ENCODE data around the gene LIPG.

Gene LIPG

DNA sequence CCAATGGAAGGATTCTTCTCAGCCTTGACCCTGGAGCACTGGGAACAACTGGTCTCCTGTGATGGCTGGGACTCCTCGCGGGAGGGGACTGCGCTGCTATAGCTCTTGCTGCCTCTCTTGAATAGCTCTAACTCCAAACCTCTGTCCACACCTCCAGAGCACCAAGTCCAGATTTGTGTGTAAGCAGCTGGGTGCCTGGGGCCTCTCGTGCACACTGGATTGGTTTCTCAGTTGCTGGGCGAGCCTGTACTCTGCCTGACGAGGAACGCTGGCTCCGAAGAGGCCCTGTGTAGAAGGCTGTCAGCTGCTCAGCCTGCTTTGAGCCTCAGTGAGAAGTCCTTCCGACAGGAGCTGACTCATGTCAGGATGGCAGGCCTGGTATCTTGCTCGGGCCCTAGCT is 28.8 kb downstream of the LIPG start:
- H3K36me3 ChIP-seq (ENCODE audit: insufficient read depth, low read length): no peaks in the 10 kb centered on the region

DNA sequence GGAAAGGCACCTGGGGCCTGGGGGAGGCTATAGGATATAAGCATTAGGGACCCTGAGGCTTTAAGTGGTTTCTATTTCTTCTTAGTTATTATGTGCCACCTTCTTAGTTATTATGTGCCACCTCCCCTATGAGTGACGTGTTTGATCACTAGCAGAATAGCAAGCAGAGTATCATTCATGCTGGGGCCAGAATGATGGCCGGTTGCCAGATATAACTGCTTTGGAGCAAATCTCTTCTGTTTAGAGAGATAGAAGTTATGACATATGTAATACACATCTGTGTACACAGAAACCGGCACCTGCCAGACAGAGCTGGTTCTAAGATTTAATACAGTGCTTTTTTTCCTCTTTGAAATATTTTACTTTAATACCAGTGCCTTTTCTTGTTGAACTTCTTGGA is 29.4 kb downstream of the LIPG start:
- Histone ChIP-seq H3K4me2 (ENCODE audit: low read depth, low read length, poor library complexity, severe bottlenecking) (no peak overlapping the region), H3F3A (ENCODE audit: low read depth) (no peaks in the 10 kb centered on the region), H3K9me3 (ENCODE audit: insufficient read depth, low read depth, low read length) (no peaks in the 10 kb centered on the region), H3K36me3 (ENCODE audit: insufficient read depth, low read length) (no peaks in the 10 kb centered on the region), H3K9ac (ENCODE audit: low read depth, low read length, poor library complexity, severe bottlenecking) (no peak overlapping the region), H4K20me1 (ENCODE audit: insufficient read depth, low read length, poor library complexity, severe bottlenecking) (no peaks in the 10 kb centered on the region), H3K27me3 (ENCODE audit: insufficient read depth, low read length, poor library complexity, severe bottlenecking) (no peaks in the 10 kb centered on the region), H3K9me2 (replicated peaks; ENCODE audit: low read depth, low read length) (no peaks in the 10 kb centered on the region), H3K4me3 (ENCODE audit: low read length, poor library complexity, severe bottlenecking) (no peak overlapping the region), H2AFZ (ENCODE audit: low read length) (no peak overlapping the region), H3K79me2 (ENCODE audit: insufficient read depth, low read length) (no peaks in the 10 kb centered on the region), H3K4me1 (ENCODE audit: insufficient read depth, low read length, poor library complexity, severe bottlenecking) (no peaks in the 10 kb centered on the region)
- TF ChIP-seq, protein P1, sequence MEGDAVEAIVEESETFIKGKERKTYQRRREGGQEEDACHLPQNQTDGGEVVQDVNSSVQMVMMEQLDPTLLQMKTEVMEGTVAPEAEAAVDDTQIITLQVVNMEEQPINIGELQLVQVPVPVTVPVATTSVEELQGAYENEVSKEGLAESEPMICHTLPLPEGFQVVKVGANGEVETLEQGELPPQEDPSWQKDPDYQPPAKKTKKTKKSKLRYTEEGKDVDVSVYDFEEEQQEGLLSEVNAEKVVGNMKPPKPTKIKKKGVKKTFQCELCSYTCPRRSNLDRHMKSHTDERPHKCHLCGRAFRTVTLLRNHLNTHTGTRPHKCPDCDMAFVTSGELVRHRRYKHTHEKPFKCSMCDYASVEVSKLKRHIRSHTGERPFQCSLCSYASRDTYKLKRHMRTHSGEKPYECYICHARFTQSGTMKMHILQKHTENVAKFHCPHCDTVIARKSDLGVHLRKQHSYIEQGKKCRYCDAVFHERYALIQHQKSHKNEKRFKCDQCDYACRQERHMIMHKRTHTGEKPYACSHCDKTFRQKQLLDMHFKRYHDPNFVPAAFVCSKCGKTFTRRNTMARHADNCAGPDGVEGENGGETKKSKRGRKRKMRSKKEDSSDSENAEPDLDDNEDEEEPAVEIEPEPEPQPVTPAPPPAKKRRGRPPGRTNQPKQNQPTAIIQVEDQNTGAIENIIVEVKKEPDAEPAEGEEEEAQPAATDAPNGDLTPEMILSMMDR (conservative IDR thresholded peaks at IDR 0.05; ENCODE audit: low read length): no peak
- TF ChIP-seq EZH2phosphoT487 (IDR thresholded peaks at IDR 0.05; ENCODE audit: borderline replicate concordance): no peak

More for the DNA sequence above, 28.8 kb downstream of the LIPG start:
- no peak overlapping the region for H3K4me3 ChIP-seq (ENCODE audit: low read length, poor library complexity, severe bottlenecking)
- no peaks in the 10 kb centered on the region for H3K9me2 ChIP-seq (replicated peaks; ENCODE audit: low read depth, low read length)
- no peaks in the 10 kb centered on the region for H3K79me2 ChIP-seq (ENCODE audit: insufficient read depth, low read length)
- H3K9me3 ChIP-seq (ENCODE audit: insufficient read depth, low read depth, low read length): no peaks in the 10 kb centered on the region
- H3K9ac ChIP-seq (ENCODE audit: low read depth, low read length, poor library complexity, severe bottlenecking): no peak overlapping the region
- no peaks in the 10 kb centered on the region for H3K4me1 ChIP-seq (ENCODE audit: insufficient read depth, low read length, poor library complexity, severe bottlenecking)
- H3F3A ChIP-seq (ENCODE audit: low read depth): no peaks in the 10 kb centered on the region
- H4K20me1 ChIP-seq (ENCODE audit: insufficient read depth, low read length, poor library complexity, severe bottlenecking): no peaks in the 10 kb centered on the region
- no peak overlapping the region for H3K4me2 ChIP-seq (ENCODE audit: low read depth, low read length, poor library complexity, severe bottlenecking)
- H2AFZ ChIP-seq (ENCODE audit: low read length): no peak overlapping the region
- H3K27me3 ChIP-seq (ENCODE audit: insufficient read depth, low read length, poor library complexity, severe bottlenecking): no peaks in the 10 kb centered on the region
- no peak for TF ChIP-seq EZH2phosphoT487 (IDR thresholded peaks at IDR 0.05; ENCODE audit: borderline replicate concordance)
- TF ChIP-seq, protein P1 (conservative IDR thresholded peaks at IDR 0.05; ENCODE audit: low read length): no peak

DNA sequence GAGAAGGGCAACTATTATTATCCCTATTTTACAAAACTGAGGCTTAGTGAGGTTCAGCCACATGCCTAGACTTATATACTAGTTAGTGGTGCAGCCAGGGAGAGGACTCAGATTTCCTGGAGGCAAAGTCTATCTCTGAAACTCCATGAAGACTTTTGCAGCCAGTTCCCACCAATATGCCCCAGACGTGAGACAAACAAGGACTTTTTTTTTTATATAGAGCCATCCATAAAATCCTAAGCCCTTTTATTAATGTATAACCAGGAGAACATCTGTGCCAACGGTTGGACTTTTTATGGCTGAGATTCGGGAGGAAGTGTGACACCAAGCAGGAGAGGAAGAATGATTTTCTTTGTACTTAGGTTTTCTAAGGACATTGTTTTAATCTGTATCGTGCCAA is 29.9 kb downstream of the LIPG start:
- Histone ChIP-seq H3K4me1 (ENCODE audit: insufficient read depth, low read length, poor library complexity, severe bottlenecking) (no peaks in the 10 kb centered on the region), H3F3A (ENCODE audit: low read depth) (no peaks in the 10 kb centered on the region), H3K27me3 (ENCODE audit: insufficient read depth, low read length, poor library complexity, severe bottlenecking) (no peaks in the 10 kb centered on the region), H3K36me3 (ENCODE audit: insufficient read depth, low read length) (no peaks in the 10 kb centered on the region), H3K9me2 (replicated peaks; ENCODE audit: low read depth, low read length) (no peaks in the 10 kb centered on the region), H3K9ac (ENCODE audit: low read depth, low read length, poor library complexity, severe bottlenecking) (no peak overlapping the region), H3K4me2 (ENCODE audit: low read depth, low read length, poor library complexity, severe bottlenecking) (no peak overlapping the region), H3K79me2 (ENCODE audit: insufficient read depth, low read length) (no peaks in the 10 kb centered on the region), H3K4me3 (ENCODE audit: low read length, poor library complexity, severe bottlenecking) (no peak overlapping the region), H4K20me1 (ENCODE audit: insufficient read depth, low read length, poor library complexity, severe bottlenecking) (no peaks in the 10 kb centered on the region), H2AFZ (ENCODE audit: low read length) (no peak overlapping the region), H3K9me3 (ENCODE audit: insufficient read depth, low read depth, low read length) (no peaks in the 10 kb centered on the region)
- TF ChIP-seq, protein P1 (conservative IDR thresholded peaks at IDR 0.05; ENCODE audit: low read length): no peak
- no peak for TF ChIP-seq EZH2phosphoT487 (IDR thresholded peaks at IDR 0.05; ENCODE audit: borderline replicate concordance)
